DND-41 (cell line): ENCODE measurements around the gene LRRC61.

ENCODE experiments used
- EZH2 ChIP-seq: IDR thresholded peaks from 3 replicates; pipeline ENCODE4 v1.6.1; 2012; ENCODE audit warnings: borderline replicate concordance, low read depth, mild to moderate bottlenecking, moderate library complexity, low read length, inconsistent platforms; ENCODE audit not compliant: severe bottlenecking
- TF ChIP-seq, protein P1 (sequence below): IDR thresholded peaks from 2 replicates; pipeline ENCODE4 v1.5.1; 2012; ENCODE audit warnings: borderline replicate concordance, low read length, moderate library complexity, mild to moderate bottlenecking; ENCODE audit not compliant: poor library complexity, severe bottlenecking; ENCODE audit errors: extremely low read depth

DNA sequence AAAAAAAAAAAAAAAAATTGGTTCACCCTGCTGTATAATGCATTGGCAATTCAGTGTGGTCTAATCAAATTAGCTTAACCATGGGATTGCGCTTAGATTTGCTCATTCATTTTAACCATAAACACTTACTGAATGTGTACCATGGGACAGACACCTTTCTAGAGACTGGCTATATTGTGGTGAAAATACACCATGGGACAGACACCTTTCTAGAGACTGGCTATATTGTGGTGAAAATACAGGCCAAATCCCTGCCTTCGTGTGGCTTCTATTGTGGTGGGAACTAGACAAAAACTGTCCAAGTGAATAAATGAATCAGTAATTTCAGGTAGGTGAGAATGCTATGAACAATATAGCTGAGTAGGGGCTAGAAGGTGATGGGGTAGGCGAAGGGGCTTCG is 35.3 kb downstream of the LRRC61 start:
- TF ChIP-seq, protein P1, sequence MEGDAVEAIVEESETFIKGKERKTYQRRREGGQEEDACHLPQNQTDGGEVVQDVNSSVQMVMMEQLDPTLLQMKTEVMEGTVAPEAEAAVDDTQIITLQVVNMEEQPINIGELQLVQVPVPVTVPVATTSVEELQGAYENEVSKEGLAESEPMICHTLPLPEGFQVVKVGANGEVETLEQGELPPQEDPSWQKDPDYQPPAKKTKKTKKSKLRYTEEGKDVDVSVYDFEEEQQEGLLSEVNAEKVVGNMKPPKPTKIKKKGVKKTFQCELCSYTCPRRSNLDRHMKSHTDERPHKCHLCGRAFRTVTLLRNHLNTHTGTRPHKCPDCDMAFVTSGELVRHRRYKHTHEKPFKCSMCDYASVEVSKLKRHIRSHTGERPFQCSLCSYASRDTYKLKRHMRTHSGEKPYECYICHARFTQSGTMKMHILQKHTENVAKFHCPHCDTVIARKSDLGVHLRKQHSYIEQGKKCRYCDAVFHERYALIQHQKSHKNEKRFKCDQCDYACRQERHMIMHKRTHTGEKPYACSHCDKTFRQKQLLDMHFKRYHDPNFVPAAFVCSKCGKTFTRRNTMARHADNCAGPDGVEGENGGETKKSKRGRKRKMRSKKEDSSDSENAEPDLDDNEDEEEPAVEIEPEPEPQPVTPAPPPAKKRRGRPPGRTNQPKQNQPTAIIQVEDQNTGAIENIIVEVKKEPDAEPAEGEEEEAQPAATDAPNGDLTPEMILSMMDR = no peak
- no peak for TF ChIP-seq EZH2
